KOPT-K1 (cell line): Measurements from ENCODE around the gene PCDH15.
"Not testable (repeated sequence)": the region's sequence is repeated elsewhere in the genome, so short reads cannot be mapped to it uniquely, and the experiment has no call there.

Experiments used
- H3K27ac ChIP-seq: fragments of 200-600 bp; sonication (generic); 2 replicates; pipeline ENCODE4 v1.5.1; 2016; ENCODE audit warnings: antibody characterized with exemption, mild to moderate bottlenecking, low read depth, low read length; ENCODE audit not compliant: poor library complexity, severe bottlenecking
- H3K36me3 ChIP-seq: fragments of 200-600 bp; sonication (generic); 2 replicates; pipeline ENCODE4 v1.5.1; 2017; ENCODE audit warnings: antibody characterized with exemption, mild to moderate bottlenecking, low read length, moderate library complexity; ENCODE audit not compliant: insufficient read depth
- H3K9me3 ChIP-seq: fragments of 200-600 bp; sonication (generic); 2 replicates; pipeline ENCODE4 v1.5.1; 2017; ENCODE audit warnings: antibody characterized with exemption, low read length, mild to moderate bottlenecking; ENCODE audit not compliant: insufficient read depth, poor library complexity, severe bottlenecking

PCDH15 gene

DNA sequence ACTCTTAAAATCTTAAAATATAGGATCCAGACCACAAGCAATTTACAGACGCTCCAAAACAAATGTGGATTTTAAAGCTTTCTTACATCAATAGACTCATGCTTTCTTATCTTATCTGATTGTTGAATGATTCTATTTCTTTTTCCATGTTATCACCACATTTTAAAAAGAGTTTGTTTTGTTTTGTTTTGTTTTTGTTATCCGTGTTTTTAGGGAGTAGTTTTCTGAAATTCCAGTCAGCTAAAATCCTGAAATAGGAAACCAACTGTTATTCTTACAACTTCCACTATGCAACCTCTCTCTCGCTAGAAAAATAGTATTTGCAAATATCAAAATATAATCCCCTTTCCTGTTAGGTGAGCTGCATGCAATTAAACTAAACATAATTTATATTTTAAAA is 251.0 kb downstream of the PCDH15 start:
- no peak overlapping the region for H3K27ac ChIP-seq
- H3K36me3 ChIP-seq: no peaks in the 10 kb centered on the region
- no peaks in the 10 kb centered on the region for H3K9me3 ChIP-seq

DNA sequence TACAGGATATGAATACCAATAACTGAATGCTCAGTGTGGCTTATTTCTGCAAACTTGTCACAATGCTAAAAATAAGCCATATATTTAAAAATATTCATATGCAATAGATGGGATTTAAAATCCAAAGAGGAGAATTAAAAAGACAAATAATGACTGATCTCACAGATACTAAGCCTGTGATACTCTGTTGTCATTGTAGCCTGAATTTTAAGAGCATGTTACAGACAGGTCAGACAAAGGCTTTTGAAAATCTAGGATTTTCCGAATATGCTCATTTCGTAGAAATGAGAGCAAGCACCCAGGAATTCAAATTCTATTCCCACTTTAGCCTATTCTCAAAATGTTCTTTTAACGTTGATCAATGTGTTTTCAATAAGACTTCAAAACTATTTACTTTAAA is 269.7 kb downstream of the PCDH15 start:
- Histone ChIP-seq H3K9me3 (no peaks in the 10 kb centered on the region), H3K27ac (no peak overlapping the region), H3K36me3 (no peaks in the 10 kb centered on the region)

- Histone ChIP-seq H3K27ac (no peak overlapping the region), H3K9me3 (no peaks in the 10 kb centered on the region), H3K36me3 (no peaks in the 10 kb centered on the region)
Measured at GRCh38 chr10:54530299-54530698, 270.7 kb downstream of the PCDH15 start.

GRCh38 chr10:54525816-54526215 is 275.2 kb downstream of the PCDH15 start:
- H3K36me3 ChIP-seq: no peaks in the 10 kb centered on the region
- no peaks in the 10 kb centered on the region for H3K9me3 ChIP-seq
- H3K27ac ChIP-seq: no peak overlapping the region

DNA sequence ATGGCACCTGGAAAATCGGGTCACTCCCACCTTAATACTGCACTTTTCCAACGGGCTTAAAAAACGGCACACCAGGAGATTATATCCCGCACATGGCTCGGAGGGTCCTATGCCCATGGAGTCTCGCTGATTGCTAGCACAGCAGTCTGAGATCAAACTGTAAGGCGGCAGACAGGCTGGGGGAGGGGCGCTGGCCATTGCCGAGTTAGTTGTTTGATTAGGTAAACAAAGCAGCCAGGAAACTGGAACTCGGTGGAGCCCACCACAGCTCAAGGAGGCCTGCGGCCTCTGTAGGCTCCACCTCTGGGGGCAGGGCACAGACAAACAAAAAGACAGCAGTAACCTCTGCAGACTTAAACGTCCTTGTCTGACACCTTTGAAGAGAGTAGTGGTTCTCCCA is 285.8 kb downstream of the PCDH15 start:
- not testable (repeated sequence) for H3K27ac ChIP-seq, H3K9me3 ChIP-seq, H3K36me3 ChIP-seq

DNA sequence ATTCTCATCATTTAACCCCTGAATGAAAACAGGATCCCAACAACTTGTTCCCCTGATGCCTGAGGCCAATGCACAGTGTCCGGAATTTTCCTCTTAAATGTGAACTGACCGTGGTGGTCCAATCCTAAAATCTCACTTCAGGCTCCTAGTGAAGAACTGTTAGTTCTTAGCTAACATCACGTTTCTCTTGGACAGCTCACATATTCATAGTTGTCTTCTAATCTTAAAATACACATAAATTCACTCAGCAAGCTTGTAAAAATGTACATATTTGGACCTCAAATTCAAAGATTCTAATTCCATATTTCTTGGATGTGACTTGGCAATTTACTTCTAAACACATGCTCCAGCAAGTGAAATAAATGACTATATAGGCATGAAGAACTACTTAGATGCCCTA is 297.2 kb downstream of the PCDH15 start:
- Histone ChIP-seq H3K36me3 (no peaks in the 10 kb centered on the region), H3K9me3 (no peaks in the 10 kb centered on the region), H3K27ac (no peak overlapping the region)

GRCh38 chr10:54501929-54502328 is 299.1 kb downstream of the PCDH15 start:
- no peaks in the 10 kb centered on the region for H3K9me3 ChIP-seq
- no peaks in the 10 kb centered on the region for H3K36me3 ChIP-seq
- H3K27ac ChIP-seq: no peak overlapping the region

DNA sequence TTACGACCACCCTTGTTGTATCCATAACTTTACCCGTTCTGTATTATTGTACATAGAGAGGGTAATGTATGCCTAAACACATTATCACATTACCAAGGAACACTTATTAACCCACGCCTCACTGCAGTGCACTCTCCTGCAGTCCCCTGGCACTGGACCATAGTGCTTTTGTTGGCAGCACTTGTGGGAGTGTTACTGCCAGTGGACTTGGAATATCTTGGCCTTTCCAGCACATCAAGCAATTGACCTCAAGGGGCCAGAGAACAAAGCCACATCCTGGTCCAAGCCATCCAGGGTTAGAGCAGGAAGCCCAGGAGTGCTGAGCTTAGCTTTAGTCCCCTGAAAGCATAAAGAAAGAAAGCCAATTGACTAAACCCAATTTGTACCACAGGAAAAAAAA is 304.2 kb downstream of the PCDH15 start:
- Histone ChIP-seq H3K27ac (no peak overlapping the region), H3K9me3 (no peaks in the 10 kb centered on the region), H3K36me3 (no peaks in the 10 kb centered on the region)

GRCh38 chr10:54487743-54488142 is 313.3 kb downstream of the PCDH15 start:
- no peaks in the 10 kb centered on the region for H3K9me3 ChIP-seq
- H3K27ac ChIP-seq: no peak overlapping the region
- H3K36me3 ChIP-seq: no peaks in the 10 kb centered on the region

GRCh38 chr10:54485971-54486370 is 315.1 kb downstream of the PCDH15 start:
- H3K9me3 ChIP-seq: no peaks in the 10 kb centered on the region
- no peak overlapping the region for H3K27ac ChIP-seq
- H3K36me3 ChIP-seq: no peaks in the 10 kb centered on the region

DNA sequence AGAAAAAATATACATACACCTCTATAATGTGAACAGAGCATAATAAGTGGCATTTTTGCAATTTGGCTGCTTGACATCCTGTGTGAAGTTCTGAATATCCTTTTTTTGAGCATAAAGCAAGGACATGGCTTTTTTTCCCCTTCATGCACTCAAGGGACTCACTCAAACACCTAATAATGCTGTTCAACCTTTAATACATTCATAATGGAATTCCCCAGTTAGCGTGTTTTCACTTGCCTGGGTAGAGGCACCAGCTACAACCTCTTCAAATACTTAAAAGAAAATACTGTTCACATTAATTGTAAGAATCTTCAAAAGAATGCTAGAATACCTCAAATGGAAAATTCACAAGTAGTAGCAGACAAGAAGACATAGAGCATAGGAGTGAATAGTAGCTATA is 316.8 kb downstream of the PCDH15 start:
- no peaks in the 10 kb centered on the region for H3K36me3 ChIP-seq
- H3K9me3 ChIP-seq: no peaks in the 10 kb centered on the region
- no peak overlapping the region for H3K27ac ChIP-seq

DNA sequence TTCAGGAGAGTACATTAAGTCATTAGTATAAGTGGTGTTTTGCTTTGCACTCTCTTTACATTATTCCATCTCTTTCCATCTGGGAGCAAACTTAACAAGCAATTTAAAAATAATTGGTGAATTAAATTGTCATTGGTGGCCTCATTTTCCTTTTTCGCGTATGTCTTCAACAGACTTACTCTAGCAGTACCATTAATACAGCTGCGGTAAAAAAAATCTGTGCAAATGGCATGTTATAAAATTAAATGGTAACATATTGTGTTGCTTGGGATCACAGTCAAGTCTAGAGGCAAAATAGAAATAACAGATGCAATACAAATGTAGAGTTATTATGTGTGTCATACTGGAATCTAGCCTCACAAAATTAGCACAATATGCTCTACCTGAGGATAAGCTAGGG is 322.4 kb downstream of the PCDH15 start:
- Histone ChIP-seq H3K9me3 (no peaks in the 10 kb centered on the region), H3K36me3 (no peaks in the 10 kb centered on the region), H3K27ac (no peak overlapping the region)

- Histone ChIP-seq H3K36me3 (no peaks in the 10 kb centered on the region), H3K27ac (no peak overlapping the region), H3K9me3 (no peaks in the 10 kb centered on the region)
Measured at GRCh38 chr10:54477738-54478137, 323.3 kb downstream of the PCDH15 start.

DNA sequence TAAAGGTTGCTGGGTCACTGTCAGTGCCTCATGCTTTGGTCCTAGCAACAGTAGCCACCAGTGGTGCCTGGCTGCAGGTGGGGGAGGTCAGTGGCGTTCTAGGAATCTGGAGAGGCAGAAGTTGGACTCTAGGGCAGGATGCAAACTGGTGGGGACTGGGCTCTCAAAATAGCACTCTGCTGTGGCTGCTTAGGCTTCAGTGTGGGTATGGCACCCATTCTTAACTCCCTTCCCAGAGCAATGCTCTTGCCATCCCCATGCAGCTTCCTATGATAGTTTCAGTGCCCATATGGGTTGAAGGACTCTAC is 330.8 kb downstream of the PCDH15 start:
- H3K36me3 ChIP-seq: no peaks in the 10 kb centered on the region
- no peak overlapping the region for H3K27ac ChIP-seq
- no peaks in the 10 kb centered on the region for H3K9me3 ChIP-seq

DNA sequence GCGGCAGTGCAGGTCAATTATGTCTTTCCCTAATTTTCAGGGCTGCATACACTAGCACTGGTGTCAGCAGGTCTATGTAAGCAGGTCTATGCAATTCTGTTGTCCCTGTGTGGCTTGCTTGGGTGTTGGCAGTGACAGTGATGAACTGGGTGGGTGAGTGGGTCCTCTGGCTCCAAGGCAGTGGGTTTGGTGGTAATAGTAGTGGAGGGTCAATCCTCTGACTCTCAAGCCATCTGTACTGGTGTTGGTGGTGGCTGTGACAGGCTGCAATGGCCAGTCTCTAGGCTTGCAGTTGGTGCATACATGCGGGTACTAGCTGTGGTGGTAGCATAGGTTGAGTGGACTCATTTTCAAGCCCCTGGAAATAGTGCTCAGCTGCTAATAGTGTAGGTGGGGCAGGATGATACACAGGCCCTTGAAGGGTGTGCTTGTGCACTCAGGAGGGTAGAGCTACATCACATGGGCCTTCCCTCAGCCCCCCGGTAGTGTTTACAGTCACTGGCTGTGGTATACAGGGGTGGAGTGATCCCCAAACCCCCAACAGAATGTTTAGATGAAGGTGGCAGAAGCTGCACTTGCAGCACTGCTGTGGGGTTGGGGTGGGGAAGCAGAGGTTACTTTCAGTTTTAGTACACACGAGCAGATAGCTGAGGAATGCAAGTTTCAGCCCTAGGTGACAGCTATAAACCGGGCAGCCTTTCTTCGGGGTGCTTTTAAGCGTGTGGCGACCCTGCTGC is 331.3 kb downstream of the PCDH15 start:
- H3K27ac ChIP-seq: no peak overlapping the region
- no peaks in the 10 kb centered on the region for H3K36me3 ChIP-seq
- no peaks in the 10 kb centered on the region for H3K9me3 ChIP-seq

DNA sequence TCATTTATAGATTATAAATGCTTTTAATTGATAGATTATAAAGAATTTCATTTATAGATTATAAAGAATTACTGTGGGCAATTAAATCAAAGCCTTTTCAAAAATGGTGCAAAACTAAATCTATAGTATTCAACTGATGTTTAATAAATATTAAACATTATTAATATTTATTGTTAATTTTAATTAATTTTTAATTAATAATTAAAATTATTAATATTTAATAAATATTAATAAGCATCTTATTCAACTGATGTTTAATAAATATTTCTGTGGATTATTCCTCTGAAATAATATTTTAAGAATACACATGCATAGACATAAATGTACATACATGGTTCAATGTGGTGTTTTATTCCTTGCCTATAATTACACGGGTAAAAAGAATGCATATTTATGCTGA is 346.8 kb downstream of the PCDH15 start:
- H3K27ac ChIP-seq: no peak overlapping the region
- H3K36me3 ChIP-seq: no peaks in the 10 kb centered on the region
- no peaks in the 10 kb centered on the region for H3K9me3 ChIP-seq
